GM12892 (cell line): ENCODE results near the gene PTK6.

Experiments
- POLR2A ChIP-seq: IDR thresholded peaks from 2 replicates; pipeline ENCODE4 v1.6.1; 2011; ENCODE audit warnings: low read depth, low read length, control low read depth
- POLR2AphosphoS5 ChIP-seq: IDR thresholded peaks from 2 replicates; pipeline ENCODE4 v1.6.1; 2011; ENCODE audit warnings: low read depth, low read length, control low read depth
- TAF1 ChIP-seq: IDR thresholded peaks from 2 replicates; pipeline ENCODE4 v1.6.1; 2011; ENCODE audit warnings: low read depth, mild to moderate bottlenecking, control low read depth, low read length, borderline replicate concordance

DNA sequence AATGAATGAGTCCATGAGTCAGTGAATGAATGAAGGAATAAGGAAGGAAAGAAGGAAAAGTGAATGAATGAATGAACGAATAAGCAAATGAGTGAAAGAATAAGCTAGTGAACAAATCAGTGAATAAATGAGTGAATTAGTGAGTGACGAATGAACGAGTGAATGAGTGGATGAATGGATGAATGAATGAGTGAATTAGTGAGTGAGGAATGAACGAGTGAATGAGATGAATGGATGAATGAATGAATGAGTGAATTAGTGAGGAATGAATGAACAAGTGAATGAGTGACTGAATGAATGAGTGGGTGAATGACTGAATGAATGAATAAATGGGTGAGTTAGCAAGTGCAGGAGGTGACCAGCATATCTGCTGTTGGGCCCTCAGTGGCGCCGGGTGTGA is 6.6 kb upstream of the PTK6 start:
- no peak for TF ChIP-seq TAF1
- no peak for TF ChIP-seq POLR2A
- TF ChIP-seq POLR2AphosphoS5 = no peak
